ENCODE data around the gene SLC25A11.

The SLC25A11 gene

DNA sequence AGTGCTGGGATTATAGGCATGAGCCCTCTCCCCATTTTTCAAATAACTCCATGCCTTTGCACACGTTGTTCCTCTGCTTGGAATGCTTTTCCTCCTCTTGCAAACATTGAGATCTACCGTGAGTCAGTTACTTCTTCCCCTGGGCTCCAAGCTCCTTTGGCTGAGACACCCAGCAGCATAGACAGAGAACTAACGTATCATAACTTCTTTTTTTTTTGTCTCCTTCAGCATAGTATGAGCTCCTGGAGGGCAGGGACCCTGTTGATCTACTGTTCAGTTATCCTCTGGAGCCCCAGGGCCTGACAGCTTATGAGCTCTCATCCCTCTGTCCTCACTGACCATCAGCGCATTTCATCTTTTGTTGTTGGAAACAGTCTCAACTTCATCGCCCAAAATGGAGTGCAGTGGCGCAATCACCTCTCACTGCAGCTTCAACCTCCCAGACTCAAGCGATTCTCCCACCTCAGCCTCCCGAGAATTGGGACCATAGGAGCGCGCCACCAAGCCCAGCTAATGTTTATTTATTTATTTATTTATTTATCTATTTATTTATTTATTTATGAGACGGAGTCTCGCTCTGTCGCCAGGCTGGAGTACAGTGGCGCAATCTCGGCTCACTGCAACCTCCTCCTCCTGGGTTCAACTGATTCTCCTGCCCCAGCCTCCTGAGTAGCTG, 25.6 kb upstream of the SLC25A11 start:
- no peak for DNase-seq

DNA sequence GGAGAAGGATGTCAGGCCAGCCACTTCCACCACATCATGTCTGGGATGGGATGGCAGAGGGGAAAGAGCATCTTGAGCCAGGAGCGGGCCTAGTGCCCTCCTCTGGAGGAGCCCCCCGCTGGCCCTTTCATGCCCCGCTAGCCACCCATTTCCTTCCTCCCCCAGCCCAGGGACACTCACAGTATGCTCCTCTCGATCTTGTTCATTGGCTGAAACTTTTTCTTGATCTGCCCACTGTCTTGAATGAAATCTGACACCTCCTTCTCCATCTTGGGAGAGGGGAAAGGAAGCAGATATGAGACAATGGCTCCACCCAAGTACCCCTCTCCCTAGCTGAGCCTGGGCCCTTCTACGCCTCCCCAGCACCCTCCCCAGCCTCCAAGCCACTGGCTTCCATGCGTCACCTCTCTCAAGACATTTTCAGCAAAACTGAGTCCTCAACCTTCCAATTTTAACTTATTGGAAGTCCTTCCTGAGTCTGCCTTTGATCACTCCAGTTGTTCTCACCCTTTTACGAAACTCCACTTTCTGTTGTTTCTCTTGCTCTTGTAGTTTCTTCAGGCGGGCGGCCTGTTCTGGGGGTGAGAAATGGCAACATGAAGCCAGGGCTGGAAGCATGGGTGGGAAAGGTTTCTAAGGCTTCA, 20.6 kb upstream of the SLC25A11 start:
- DNase-seq, result no peak

DNA sequence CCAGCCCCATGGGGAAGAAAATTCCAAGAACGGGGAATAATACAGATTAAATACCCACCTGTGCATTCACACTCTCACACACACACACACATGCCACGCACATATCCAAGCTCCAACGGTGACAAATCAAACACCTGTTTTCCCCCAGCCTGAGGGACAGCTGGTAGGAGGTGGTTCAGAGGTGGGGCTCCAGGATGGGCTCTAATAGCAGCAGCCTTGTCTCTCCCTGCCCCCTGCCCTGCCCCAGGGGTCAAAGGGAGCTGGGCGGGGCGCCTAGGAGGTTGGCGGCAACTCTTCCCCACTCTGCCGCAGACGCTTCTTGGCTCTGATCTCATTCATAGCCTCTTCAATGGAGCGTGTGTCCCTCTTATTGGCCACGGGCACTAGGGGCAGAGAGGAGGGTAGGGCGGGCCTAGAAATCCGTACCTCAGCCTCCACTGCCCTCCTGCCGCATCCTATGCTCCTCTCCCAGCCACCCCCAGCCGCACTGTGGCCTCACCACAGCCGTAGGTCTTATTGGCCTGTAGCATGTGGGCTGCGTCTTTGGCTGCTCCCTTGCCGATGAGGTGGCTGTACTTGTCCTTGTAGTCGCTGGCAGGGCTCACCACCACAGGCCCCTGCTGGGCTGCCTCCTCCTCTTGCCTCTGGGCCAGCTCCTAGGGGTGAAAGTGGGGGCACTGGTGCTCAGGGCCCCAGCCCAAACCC, 19.6 kb upstream of the SLC25A11 start:
- DNase-seq, result no peak

DNA sequence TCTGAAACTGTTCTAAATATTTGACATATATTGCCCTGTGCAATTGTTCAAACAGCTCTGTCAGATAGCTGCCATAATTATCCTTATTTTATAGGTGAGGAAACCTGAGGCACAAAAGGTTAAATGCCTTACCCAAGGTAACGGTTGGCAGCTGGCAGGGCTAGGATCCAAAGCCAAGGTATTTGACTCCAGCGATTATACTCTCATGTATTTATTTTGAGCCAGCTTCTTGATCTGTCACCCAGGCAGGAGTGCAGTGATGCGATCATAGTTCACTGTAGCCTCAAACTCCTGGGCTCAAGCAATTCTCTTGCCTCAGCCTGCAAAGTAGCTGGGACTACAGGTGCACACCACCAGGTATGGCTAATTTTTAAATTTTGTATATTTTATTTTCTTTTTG, 18.3 kb upstream of the SLC25A11 start:
- DNase-seq, result no peak

DNA sequence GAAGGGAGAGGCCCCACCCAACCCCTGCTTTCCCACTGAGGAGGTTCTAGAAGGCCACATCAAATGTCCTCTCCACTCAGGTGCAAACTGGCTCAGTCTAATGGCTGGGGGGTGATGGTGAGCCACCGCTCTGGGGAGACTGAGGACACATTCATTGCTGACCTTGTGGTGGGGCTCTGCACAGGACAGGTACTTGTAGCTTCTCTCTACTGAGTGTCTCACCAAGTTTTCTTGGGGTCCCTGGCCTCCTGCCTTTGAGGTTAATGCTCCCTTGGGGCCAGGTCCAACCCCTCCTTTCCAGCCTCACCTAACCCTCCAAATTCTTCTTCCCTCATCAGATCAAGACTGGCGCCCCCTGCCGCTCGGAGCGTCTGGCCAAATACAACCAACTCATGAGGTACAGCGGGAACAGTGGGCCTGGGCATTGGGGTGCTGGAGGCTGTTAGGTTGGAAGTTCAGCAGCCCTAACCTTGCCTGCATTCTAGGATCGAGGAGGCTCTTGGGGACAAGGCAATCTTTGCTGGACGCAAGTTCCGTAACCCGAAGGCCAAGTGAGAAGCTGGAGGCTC, 16.7 kb upstream of the SLC25A11 start:
- DNase-seq, result no peak

DNA sequence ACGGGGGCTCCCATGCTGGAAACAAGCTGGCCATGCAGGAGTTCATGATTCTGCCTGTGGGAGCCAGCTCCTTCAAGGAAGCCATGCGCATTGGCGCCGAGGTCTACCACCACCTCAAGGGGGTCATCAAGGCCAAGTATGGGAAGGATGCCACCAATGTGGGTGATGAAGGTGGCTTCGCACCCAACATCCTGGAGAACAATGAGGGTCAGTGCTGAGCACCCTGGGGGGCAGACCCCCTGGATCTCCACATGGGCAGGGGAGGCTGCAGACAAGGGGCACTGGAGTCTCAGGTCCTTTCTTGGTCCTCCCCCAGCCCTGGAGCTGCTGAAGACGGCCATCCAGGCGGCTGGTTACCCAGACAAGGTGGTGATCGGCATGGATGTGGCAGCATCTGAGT, 15.2 kb upstream of the SLC25A11 start:
- DNase-seq, result no peak

DNA sequence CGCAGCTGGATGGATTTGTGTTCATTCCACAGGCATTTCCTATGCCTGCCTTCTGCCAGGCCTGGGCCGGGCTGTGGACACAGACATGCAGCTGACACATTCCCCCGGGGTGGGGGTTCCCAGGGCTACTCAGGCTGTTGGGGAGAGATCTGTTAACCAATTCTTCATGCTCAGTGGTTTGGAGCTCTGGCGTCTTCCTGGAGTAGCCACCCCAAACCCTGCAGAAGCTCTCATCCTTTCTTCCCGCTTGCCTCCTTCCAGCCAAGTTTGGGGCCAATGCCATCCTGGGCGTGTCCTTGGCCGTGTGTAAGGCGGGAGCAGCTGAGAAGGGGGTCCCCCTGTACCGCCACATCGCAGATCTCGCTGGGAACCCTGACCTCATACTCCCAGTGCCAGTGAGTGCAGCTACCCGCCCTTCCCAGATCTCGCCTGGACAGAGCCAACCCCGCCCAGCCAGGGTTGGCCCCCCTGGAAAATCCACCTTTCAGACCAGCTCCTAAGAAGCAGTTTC, 13.7 kb upstream of the SLC25A11 start:
- no peak for DNase-seq

DNA sequence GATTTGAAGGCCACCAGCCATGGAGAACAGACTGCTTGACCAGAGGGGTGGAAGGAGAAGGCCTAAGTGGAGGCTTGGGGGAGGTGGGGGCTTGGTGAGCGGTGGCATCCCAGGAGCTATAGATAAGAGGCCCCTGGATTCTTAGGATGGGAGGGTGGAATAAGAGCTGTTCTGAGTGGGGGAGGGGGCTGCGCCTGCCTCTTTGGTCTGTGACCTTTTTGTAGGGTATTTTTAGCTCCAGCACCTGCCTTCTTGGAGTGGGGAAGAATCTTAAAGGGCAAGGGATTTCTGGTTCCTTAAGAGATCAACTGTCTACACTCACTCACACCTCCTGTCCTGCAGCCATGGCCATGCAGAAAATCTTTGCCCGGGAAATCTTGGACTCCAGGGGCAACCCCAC, 11.6 kb upstream of the SLC25A11 start:
- no peak for DNase-seq

DNA sequence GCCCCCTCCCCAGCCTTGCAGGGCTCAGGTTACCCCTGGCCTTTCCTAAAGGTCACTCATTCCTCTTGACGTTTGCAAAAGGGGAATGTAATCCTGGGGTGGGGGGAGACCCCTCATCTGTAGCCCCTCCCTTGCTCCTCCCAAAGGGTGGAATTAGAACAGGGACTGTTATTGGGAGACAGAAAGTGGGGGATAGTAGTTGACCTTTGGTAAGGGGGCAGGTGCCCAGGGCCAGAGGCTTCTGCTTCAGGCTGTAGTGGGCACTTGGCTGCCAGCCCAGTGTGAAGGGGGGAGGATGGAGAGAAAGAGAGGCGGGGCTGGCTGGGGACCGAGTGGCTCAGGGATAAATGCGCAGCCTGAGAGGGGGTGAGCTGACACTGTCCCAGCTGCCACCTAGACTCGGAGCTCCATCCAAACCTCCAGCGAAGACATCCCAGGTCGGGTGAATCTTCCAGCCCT, 10.9 kb upstream of the SLC25A11 start, which contains the start of gene ENO3:
Gene ENO3, plus strand, starts transcription at position 374 of the 459 bp plus-strand sequence. CDS start 711 bp downstream, outside the sequence.
- peak; percentile 29 for DNase-seq

DNA sequence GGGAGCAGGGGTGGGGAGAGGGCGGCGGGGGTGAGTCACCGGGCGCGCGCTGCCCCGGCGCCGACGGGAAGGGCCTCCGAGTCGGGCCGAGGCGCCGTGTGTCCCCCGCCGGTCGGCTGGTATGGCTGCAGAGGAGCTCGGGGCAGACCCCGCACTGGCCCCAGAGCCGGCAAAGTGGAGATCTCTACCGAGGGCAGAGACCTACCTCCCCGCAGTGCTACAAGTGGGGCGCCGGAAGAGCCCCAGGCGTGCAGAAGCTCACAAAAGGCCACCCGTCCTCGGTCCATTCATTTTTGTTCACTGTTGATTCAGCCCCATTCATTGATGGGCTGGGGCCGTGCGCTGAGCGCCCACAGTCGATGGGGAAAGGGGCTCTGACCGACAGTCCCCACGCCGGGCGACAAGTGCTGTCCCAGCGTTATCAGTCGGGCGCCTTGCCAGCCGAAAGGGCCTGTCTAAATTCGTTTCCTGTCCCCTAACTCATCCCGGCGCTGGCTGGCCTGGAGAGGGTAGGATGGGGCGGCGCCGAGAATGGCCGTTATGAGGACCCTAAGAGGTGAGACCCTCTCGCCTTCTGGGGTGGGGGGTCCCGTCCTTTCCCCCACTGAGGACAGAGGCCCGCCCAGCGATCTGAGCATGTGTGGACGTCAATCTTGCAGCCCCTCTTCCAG, 10.4 kb upstream of the SLC25A11 start:
- peak; percentile 22 for DNase-seq

DNA sequence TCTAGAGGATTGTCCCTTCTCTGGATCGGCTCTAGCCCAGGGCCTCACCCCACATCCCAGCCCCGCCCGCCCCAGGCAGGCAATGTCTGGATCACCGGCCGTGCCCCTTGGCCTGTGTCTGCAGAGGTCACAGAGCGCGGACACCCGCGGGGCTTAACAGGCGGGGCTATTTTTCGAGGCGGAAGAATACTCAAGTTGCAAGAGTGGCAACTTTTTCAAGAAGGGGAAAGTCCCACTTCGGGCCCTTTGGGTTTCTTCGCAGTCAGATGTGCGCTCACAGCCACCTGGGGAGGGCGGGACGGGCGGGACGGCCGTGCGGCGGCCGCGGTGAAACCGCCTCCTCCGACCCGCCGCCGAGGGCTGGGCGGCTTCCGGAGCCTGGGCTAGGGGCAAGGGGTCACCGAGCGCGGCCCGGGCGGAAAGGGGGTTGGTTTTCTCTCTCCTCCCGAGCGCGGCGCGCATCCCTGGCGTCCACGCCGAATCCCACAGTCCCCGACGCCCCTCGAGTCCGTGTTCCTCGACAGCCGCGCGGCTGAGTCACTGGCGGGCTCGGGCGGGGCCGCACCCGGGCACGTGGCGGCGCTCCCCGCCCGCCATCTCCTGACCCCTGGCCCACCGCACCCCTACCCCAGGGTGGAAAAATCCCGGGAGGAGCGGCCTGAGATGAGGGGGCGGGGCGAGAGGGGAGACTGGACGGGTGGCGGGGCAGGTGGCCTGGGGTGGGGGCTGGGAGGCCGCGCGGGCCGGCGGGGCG, 9.7 kb upstream of the SLC25A11 start:
- DNase-seq, result peak; percentile 50

DNA sequence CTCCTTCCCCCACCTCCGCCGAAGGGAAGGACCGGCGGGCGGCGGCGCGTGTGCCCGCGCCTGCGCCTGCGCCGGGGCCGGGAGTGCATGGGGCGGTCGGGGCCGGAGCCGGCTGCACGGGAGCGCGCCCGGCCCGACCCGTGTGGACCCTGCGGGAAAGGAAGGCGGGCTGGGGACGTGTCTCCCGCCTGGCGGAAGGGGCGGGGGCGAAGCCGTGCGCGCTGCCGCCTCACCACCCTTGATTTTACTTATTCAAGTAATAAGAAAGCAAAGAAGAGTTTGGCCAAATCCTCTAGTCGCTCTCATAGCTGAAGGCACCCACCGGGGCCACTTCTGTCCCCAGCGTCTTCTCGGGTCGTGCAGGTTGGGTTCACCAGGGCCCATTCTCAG, 9.1 kb upstream of the SLC25A11 start:
- peak; percentile 86 for DNase-seq

DNA sequence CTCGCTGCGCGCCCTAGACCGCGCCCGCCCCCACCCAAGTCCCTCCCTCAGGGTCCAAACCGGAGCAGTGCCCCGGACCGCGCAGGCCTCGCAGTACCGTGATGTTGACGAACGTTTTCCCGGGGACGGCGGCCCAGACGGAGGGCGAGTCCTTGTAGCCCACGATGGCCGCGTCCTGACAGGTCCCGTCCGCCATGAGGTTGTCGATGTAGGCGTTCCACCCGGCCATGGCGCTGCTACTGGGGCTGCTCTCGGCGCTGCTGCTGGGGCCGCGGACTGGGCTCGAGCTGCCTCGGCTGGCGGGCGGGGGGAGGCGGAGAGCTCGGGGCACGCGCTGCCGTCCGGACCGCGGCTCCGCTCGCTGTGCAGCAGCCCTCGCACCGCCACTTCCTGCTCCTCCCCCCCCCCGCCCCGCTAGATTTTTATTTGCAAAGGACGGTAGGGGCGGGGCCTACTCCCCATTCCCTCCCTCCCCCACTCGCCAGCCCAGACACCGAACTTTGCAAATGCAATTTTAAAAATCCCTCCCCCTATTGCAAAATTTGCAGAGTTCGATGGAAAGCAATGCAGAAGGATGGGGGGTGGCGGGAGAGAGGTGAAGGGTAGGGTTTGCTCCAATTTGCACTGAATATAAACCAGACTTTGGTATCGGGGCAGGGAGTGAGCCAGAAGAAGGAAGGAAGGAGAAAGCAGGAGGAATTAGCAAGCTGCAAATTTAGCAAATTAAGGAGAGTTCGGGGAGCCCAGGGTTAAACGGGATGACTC, 8.5 kb upstream of the SLC25A11 start, which contains the start of gene PFN1:
Gene PFN1, minus strand, starts transcription at position 365 of the 765 bp plus-strand sequence. Its CDS starts 136 bp downstream, at position 229.
- DNase-seq, result peak; percentile 82

DNA sequence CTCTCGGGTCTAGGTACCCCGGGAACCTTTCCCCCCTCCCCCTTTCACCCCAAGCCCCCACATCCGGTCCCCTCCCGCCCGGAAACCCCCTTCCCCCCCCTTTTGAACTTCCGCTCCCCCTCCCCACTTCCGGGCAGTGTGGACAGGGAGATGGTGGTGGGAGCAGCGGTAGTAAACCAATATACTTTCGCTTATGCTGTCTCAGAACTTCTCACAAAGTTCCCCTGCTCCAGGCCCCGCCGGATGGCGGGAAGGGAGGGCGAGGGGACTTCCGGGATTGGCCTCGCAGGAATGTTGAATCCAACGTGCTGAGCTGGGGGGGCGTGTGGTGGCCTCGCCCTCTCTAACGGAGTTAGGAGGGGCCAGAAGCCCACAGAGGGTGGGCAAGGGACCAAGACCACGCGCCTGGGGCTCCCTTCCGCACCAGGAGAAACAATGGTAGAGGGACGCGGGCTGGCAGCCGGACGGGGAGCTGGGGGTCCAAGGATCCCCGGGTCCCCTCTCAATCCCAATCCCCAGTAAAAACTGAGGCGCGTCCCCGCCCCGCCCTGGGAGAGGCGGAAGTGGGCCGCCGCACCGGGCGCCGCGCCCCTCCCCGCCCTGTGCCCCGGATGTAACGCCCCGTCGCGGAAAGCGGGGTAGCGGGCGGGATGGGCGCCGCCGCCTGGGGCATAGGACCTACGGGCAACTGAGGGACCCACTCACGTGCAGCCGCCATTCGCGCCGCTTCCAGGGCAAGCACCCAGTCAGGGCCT, 7.7 kb upstream of the SLC25A11 start:
- DNase-seq, result peak; percentile 33

DNA sequence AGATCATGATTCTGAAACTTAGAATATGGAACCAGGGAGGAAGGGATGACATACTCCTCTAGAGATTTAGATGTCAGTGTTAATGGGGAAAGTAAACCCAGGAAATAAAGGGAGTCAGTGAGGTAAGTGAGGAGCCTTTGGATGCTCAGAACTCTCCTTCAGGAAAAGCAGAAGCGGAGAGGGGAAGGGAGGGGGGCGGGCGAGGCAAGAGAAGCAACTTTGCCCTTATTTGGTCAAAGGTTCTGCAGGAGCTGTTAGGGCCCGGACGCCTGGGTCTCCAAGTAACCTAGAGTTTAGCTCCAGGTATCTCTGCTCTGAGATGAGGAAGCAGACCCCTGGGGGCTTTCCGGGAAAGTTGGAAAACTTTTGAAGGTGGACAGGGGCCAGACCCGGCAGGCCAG, 7.2 kb upstream of the SLC25A11 start:
- DNase-seq, result no peak

DNA sequence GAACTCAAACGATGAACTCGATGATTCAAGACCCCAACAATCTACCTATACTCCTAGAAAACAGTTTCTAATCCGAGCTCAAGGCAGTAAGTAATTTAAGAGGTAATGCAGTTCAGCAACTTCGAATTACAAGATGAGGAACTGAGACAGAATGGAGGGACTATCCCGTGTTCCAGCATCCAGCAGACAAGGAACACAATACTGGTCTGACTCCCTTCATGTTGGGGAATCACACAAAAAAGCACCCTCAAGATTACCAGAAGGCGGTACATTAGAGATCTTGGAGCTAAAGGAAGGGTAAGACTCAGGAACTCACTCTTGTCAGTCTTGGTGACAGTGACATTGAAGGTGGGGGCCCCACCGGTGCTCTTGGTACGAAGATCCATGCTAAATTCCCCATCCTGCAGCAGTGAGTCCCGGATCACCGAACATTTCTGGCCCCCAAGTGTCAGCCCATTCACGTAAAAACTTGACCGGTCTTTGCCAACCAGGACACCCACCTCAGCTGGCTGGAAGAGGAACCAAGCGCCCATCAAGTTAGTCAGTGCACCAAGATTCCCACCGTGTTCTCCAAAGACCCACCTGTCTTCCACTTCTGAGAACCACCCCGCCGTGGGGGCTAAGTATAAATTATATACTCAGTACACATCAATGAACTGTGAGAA, 6.6 kb upstream of the SLC25A11 start:
- no peak for DNase-seq

DNA sequence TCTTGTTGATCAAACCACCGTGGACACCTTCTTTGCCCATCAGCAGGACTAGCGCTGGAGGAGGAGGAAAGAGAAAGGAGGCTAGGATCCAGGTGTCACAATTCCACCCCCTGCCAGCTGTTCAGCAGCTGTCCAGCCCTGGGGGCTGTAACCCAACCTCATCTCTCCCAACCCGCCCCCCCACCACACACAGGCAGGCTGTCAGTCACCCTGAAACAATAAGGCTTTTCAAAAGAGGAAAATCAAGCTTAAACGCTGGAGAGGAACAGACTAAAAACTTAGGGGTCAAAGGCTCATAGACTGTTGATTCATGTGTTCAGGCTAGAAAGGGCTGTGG, 6.1 kb upstream of the SLC25A11 start:
- DNase-seq, result no peak

DNA sequence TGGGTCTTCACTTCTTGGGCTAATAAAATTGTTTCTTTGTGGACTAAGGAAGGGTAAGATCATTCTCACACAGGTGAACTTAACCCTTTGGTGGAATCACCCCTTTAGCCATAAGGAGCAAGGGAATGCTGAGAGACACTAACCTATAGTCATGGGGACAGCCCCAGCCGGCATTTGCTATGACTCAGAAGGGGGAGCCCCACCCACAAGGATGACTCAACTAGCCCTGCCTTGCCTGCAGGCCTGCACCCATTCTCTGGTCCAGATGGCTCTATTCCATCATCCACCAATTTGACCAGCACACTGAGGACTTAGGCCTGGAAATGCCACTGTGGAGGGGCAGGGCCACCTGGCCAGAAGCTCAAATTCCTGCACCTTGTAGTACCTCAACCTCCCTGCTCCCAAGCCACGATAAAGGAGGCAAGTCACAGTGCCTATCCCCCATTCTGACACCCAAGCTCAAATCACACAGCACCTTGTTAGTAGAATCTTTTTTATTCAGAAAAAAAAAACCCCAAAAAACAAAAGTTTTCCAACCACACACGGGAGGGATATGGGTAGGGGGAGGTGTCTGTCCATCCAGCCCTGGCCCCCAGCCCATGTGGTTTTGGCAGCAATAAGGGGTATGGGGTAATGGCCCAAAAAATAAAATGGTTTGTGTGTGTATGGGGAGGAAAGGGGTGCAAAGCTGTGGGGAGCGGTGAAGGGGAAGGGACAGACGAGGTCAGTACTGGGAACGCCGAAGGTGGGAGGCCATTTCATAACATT, 5.5 kb upstream of the SLC25A11 start:
- DNase-seq, result no peak

DNA sequence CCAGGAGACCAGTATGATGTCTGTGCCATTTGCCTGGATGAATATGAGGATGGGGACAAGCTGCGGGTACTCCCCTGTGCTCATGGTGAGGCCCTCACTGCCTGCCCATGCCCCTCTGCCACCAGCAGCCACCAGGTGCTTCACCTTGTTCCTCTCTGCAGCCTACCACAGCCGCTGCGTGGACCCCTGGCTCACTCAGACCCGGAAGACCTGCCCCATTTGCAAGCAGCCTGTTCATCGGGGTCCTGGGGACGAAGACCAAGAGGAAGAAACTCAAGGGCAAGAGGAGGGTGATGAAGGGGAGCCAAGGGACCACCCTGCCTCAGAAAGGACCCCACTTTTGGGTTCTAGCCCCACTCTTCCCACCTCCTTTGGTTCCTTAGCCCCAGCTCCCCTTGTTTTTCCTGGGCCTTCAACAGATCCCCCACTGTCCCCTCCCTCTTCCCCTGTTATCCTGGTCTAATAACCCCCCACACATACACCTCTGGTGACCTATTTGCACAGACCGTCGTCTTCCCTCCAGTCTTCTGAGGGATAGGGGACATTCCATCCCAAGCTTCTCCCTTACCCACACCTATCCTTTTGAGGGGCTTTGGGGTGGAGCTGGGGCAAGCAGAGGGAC, 4.8 kb upstream of the SLC25A11 start:
- no peak for DNase-seq
